Neural progenitor cell (in vitro differentiated cells): ENCODE measurements around the gene KLHL20. TPM values are rescaled to one million over a fixed set of nuclear protein-coding genes. Genes with fewer than 3 reads are reported as not detected.
A peak's percentile ranks its signal among the peaks of the same experiment; 100 is the strongest.

Experiments
- DNase-seq: peaks from one replicate; pipeline ENCODE4 v3.0.0-alpha.2; 2016; ENCODE audit warnings: low spot score
- H2AFZ ChIP-seq: fragments of 200-600 bp; sonication (generic); replicated peaks from 2 replicates; pipeline ENCODE4 v1.6.1; 2016; ENCODE audit warnings: antibody characterized with exemption
- H3F3A ChIP-seq: fragments of 200-600 bp; sonication (generic); 2 replicates; pipeline ENCODE4 v1.6.1; 2016; ENCODE audit warnings: antibody characterized with exemption, low read depth
- H3K27ac ChIP-seq: fragments of 200-600 bp; sonication (generic); 2 replicates; pipeline ENCODE4 v1.5.1; 2016; ENCODE audit warnings: mild to moderate bottlenecking
- H3K27me3 ChIP-seq: fragments of 200-600 bp; sonication (generic); 2 replicates; pipeline ENCODE4 v1.6.1; 2016; ENCODE audit warnings: mild to moderate bottlenecking, moderate library complexity
- H3K36me3 ChIP-seq: fragments of 200-600 bp; sonication (generic); 2 replicates; pipeline ENCODE4 v1.5.1; 2016
- H3K4me1 ChIP-seq: fragments of 200-600 bp; sonication (generic); 2 replicates; pipeline ENCODE4 v1.6.1; 2016; ENCODE audit warnings: mixed run types
- H3K4me2 ChIP-seq: fragments of 200-600 bp; sonication (generic); 2 replicates; pipeline ENCODE4 v1.6.1; 2016
- H3K4me3 ChIP-seq: fragments of 200-600 bp; sonication (generic); 2 replicates; pipeline ENCODE4 v1.5.1; 2016
- H3K79me2 ChIP-seq: fragments of 200-600 bp; sonication (generic); 2 replicates; pipeline ENCODE4 v1.6.1; 2016; ENCODE audit warnings: low read depth
- H3K9ac ChIP-seq: fragments of 200-600 bp; sonication (generic); 2 replicates; pipeline ENCODE4 v1.6.1; 2016
- H3K9me3 ChIP-seq: fragments of 200-600 bp; sonication (generic); 2 replicates; pipeline ENCODE4 v1.5.1; 2016; ENCODE audit warnings: low read depth
- H4K20me1 ChIP-seq: fragments of 200-600 bp; sonication (generic); 2 replicates; pipeline ENCODE4 v1.6.1; 2016; ENCODE audit warnings: low read depth
- H3K27ac Mint-ChIP-seq: 3 replicates; pipeline ENCODE4 v1.8.0; 2021; ENCODE audit warnings: mixed read lengths
- H3K27me3 Mint-ChIP-seq: 2 replicates; pipeline ENCODE4 v1.8.0; 2022; ENCODE audit warnings: low read depth, mild to moderate bottlenecking, inconsistent platforms, moderate library complexity, mixed read lengths; ENCODE audit not compliant: insufficient read depth
- H3K36me3 Mint-ChIP-seq: 3 replicates; pipeline ENCODE4 v1.8.0; 2021; ENCODE audit warnings: mixed read lengths
- H3K4me1 Mint-ChIP-seq: 3 replicates; pipeline ENCODE4 v1.8.0; 2021; ENCODE audit warnings: mixed read lengths
- H3K4me3 Mint-ChIP-seq: 3 replicates; pipeline ENCODE4 v1.8.0; 2021; ENCODE audit warnings: mild to moderate bottlenecking, moderate library complexity, mixed read lengths
- H3K9me3 Mint-ChIP-seq: 3 replicates; pipeline ENCODE4 v1.8.0; 2020; ENCODE audit warnings: mixed read lengths
- CTCF ChIP-seq: fragments of 200-600 bp; sonication (generic); IDR thresholded peaks from 2 replicates; pipeline ENCODE4 v1.5.1; 2017; ENCODE audit warnings: antibody characterized with exemption, mild to moderate bottlenecking
- EZH2 ChIP-seq: fragments of 200-600 bp; sonication (generic); IDR thresholded peaks from 2 replicates; pipeline ENCODE4 v1.6.1; 2017; ENCODE audit warnings: antibody characterized with exemption, mild to moderate bottlenecking, moderate library complexity
- EZH2phosphoT487 ChIP-seq: fragments of 200-600 bp; sonication (generic); IDR thresholded peaks from 2 replicates; pipeline ENCODE4 v1.6.1; 2017; ENCODE audit warnings: antibody characterized with exemption
- total RNA-seq: library from RNA; depleted of rRNA; stranded (reverse); fragments of >200 nt; gene quantifications from 2 replicates; pipeline ENCODE4 v1.2.3, GENCODE V29; 2015; ENCODE audit warnings: low replicate concordance

The KLHL20 gene
- total RNA-seq, 1 donor from 2014 or later = 30.4 TPM

GRCh38 chr1:173779936-173780335 lies 65.2 kb downstream of the KLHL20 start:
- H3K9me3 Mint-ChIP-seq = no peaks in the 10 kb centered on the region
- no peak overlapping the region for H3K9ac ChIP-seq
- no peak overlapping the region for H3K4me2 ChIP-seq
- H3K27ac Mint-ChIP-seq = no peak overlapping the region
- H2AFZ ChIP-seq = no peak overlapping the region
- no peaks in the 10 kb centered on the region for H3K4me1 ChIP-seq
- H4K20me1 ChIP-seq = no peaks in the 10 kb centered on the region
- H3K27me3 ChIP-seq = no peaks in the 10 kb centered on the region
- no peak overlapping the region for H3K4me3 Mint-ChIP-seq
- H3K27ac ChIP-seq = peak overlapping the region; percentile 24
- H3K79me2 ChIP-seq = no peaks in the 10 kb centered on the region
- no peak for DNase-seq
- H3K4me1 Mint-ChIP-seq = no peaks in the 10 kb centered on the region
- H3K27me3 Mint-ChIP-seq = no peaks in the 10 kb centered on the region
- H3K4me3 ChIP-seq = no peak overlapping the region
- H3K36me3 ChIP-seq = no peaks in the 10 kb centered on the region
- no peaks in the 10 kb centered on the region for H3K9me3 ChIP-seq
- peaks cover 51% of the 10 kb centered on the region for H3K36me3 Mint-ChIP-seq
- no peak for TF ChIP-seq CTCF
- TF ChIP-seq EZH2 = no peak
- TF ChIP-seq EZH2phosphoT487 = no peak
- no peaks in the 10 kb centered on the region for H3F3A ChIP-seq

- H3K36me3 Mint-ChIP-seq = peaks cover 13% of the 10 kb centered on the region
- no peak overlapping the region for H3K27ac ChIP-seq
Observed at GRCh38 chr1:173784997-173785396, 70.2 kb downstream of the KLHL20 start.

GRCh38 chr1:173789841-173790240 lies 75.1 kb downstream of the KLHL20 start:
- H3K36me3 Mint-ChIP-seq = peaks cover 11% of the 10 kb centered on the region
- no peaks in the 10 kb centered on the region for H3K4me1 Mint-ChIP-seq
- Histone ChIP-seq H3K9me3 (no peaks in the 10 kb centered on the region), H3K79me2 (no peaks in the 10 kb centered on the region), H3K9ac (no peak overlapping the region), H2AFZ (no peak overlapping the region), H3K4me3 (no peak overlapping the region), H3F3A (peaks cover 5% of the 10 kb centered on the region), H3K27me3 (no peaks in the 10 kb centered on the region), H3K4me1 (no peaks in the 10 kb centered on the region), H3K36me3 (peaks cover 16% of the 10 kb centered on the region), H4K20me1 (no peaks in the 10 kb centered on the region), H3K27ac (no peak overlapping the region), H3K4me2 (no peak overlapping the region)
- TF ChIP-seq CTCF = no peak
- no peak for TF ChIP-seq EZH2phosphoT487
- no peak for TF ChIP-seq EZH2
- DNase-seq = no peak
- no peak overlapping the region for H3K27ac Mint-ChIP-seq
- H3K9me3 Mint-ChIP-seq = peaks cover 2% of the 10 kb centered on the region
- no peak overlapping the region for H3K4me3 Mint-ChIP-seq
- no peaks in the 10 kb centered on the region for H3K27me3 Mint-ChIP-seq

More at GRCh38 chr1:173784997-173785396, 70.2 kb downstream of the KLHL20 start:
- Histone ChIP-seq H3K4me2 (no peak overlapping the region), H2AFZ (no peak overlapping the region), H3F3A (peaks cover 5% of the 10 kb centered on the region), H3K9ac (no peak overlapping the region), H3K4me3 (no peak overlapping the region), H3K79me2 (no peaks in the 10 kb centered on the region), H3K9me3 (no peaks in the 10 kb centered on the region), H3K27me3 (no peaks in the 10 kb centered on the region), H4K20me1 (no peaks in the 10 kb centered on the region), H3K4me1 (no peaks in the 10 kb centered on the region), H3K36me3 (peaks cover 12% of the 10 kb centered on the region)
- Mint-ChIP-seq H3K27me3 (no peaks in the 10 kb centered on the region), H3K27ac (no peak overlapping the region), H3K4me3 (no peak overlapping the region), H3K4me1 (no peaks in the 10 kb centered on the region), H3K9me3 (no peaks in the 10 kb centered on the region)
- TF ChIP-seq EZH2 (no peak), EZH2phosphoT487 (no peak), CTCF (no peak)
- no peak for DNase-seq
